ENCODE results near the gene ATP5ME. TPM values are rescaled to one million over a fixed set of nuclear protein-coding genes. Genes with fewer than 3 reads are reported as not detected.

ATP5ME gene
- total and polyA plus RNA-seq, 3 donors from 2014 or later, result 123 to 299 (median 139) TPM

- Histone ChIP-seq H3K4me1 (peaks cover 5% of the 10 kb centered on the region), H3K4me3 (no peak overlapping the region), H3K9me3 (no peaks in the 10 kb centered on the region), H3K27me3 (no peaks in the 10 kb centered on the region), H3K27ac (no peak overlapping the region), H3K36me3 (ENCODE audit: low read depth, missing control alignments) (no peaks in the 10 kb centered on the region)
- intact Hi-C loops (cut with DNase I; ENCODE audit: low total_unique reads), result no loop called here
- 89 to 90% methylated on average over 3 of the region's 3 CpGs for WGBS, 2 donors
- TF ChIP-seq CTCF (IDR thresholded peaks at IDR 0.05), result no peak
- TF ChIP-seq POLR2A (IDR thresholded peaks at IDR 0.05), result no peak
- DNase-seq, result no peak
These were observed 12.8 kb downstream of the ATP5ME start for GRCh38 chr4:661231-661630.

GRCh38 chr4:660401-660800 is 13.7 kb downstream of the ATP5ME start:
- 75 to 83% methylated on average over 10 of the region's 10 CpGs for WGBS, 2 donors
- Histone ChIP-seq H3K27me3 (no peaks in the 10 kb centered on the region), H3K27ac (no peak overlapping the region), H3K4me1 (peaks cover 5% of the 10 kb centered on the region), H3K9me3 (no peaks in the 10 kb centered on the region), H3K36me3 (ENCODE audit: low read depth, missing control alignments) (no peaks in the 10 kb centered on the region), H3K4me3 (no peak overlapping the region)
- intact Hi-C loops (cut with DNase I; ENCODE audit: low total_unique reads), result no loop called here
- TF ChIP-seq CTCF (IDR thresholded peaks at IDR 0.05), result no peak
- no peak for TF ChIP-seq POLR2A (IDR thresholded peaks at IDR 0.05)
- DNase-seq, result no peak

GRCh38 chr4:659851-660250 is 14.2 kb downstream of the ATP5ME start:
- WGBS, 2 donors, result 74 to 90% methylated on average over 5 to 8 of the region's 8 CpGs
- intact Hi-C loops (cut with DNase I; ENCODE audit: low total_unique reads), result no loop called here
- peaks cover 5% of the 10 kb centered on the region for H3K4me1 ChIP-seq
- no peaks in the 10 kb centered on the region for H3K9me3 ChIP-seq
- H3K27me3 ChIP-seq, result no peaks in the 10 kb centered on the region
- TF ChIP-seq POLR2A (IDR thresholded peaks at IDR 0.05), result no peak
- TF ChIP-seq CTCF (IDR thresholded peaks at IDR 0.05), result no peak
- DNase-seq, result no peak
- no peak overlapping the region for H3K27ac ChIP-seq
- H3K4me3 ChIP-seq, result no peak overlapping the region
- H3K36me3 ChIP-seq (ENCODE audit: low read depth, missing control alignments), result no peaks in the 10 kb centered on the region

- H3K27ac ChIP-seq, result no peak overlapping the region
- H3K9me3 ChIP-seq, result no peaks in the 10 kb centered on the region
- no peaks in the 10 kb centered on the region for H3K36me3 ChIP-seq (ENCODE audit: low read depth, missing control alignments)
- intact Hi-C loops (cut with DNase I; ENCODE audit: low total_unique reads), result no loop called here
- H3K4me1 ChIP-seq, result peaks cover under 1% of the 10 kb centered on the region
- H3K27me3 ChIP-seq, result no peaks in the 10 kb centered on the region
- TF ChIP-seq POLR2A (IDR thresholded peaks at IDR 0.05) (no peak), CTCF (IDR thresholded peaks at IDR 0.05) (no peak)
- WGBS, 2 donors, result 73 to 90% methylated on average over 21 to 32 of the region's 32 CpGs
- DNase-seq, result no peak
- H3K4me3 ChIP-seq, result no peak overlapping the region
These were observed 15.1 kb downstream of the ATP5ME start for GRCh38 chr4:658681-659667.
